ENCODE measurements around the gene ZNF182.
A peak's percentile ranks its signal among the peaks of the same experiment; 100 is the strongest.
"Not testable (repeated sequence)": the region's sequence is repeated elsewhere in the genome, so short reads cannot be mapped to it uniquely, and the experiment has no call there.

Gene ZNF182

DNA sequence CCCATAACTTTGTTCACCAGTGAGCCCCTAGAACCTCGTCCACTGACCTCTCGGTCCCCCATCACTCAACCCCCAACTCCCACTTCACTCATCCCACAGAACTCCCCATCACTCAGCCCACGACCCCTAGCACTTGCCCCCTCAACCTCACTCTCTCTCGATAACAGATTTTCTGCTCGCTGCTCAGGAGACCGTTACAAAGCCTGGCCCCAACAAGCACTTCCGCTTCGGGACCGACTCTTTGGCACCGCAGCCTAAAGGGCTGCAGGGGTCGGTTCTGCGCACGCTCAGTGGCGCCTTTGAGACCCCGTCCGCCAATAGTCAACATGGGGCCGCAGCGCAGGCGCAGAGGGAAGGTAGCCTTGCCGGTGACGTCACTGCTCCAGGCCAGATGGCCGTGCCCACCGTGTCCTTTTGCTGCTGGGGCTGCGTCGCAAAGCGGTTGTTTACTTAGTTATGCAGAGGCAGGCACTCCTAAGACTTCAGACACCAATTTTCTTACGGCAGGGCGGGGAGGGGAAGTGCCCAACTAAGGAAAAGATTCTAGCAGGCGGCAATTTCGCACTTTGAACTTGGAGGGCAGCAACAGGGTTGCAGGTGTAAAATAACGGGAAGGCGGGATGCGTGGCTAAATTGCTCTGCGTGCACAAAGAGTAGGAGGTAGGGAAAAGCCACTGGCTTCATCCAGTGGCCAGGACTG lies at the start of gene ZNF182:
TSS of gene ZNF182 (minus strand) at position 232 of the 700 bp plus-strand sequence. CDS start 1,380 bp downstream, outside the sequence.
- H3K4me3 ChIP-seq (ENCODE audit: low read depth, low read length): peak within 1 kb of the TSS; percentile 79
- DNase-seq (ENCODE audit: low read depth): peak; percentile 64
- TF ChIP-seq CTCF (IDR thresholded peaks at IDR 0.05; ENCODE audit: control insufficient read depth, extremely low read depth, insufficient read depth): no peak

GRCh38 chrX:48046846-48047245 lies 43.1 kb upstream of the ZNF182 start:
- no peak for DNase-seq (ENCODE audit: low read depth)
- no peak overlapping the region for H3K4me3 ChIP-seq (ENCODE audit: low read depth, low read length)
- no peak for TF ChIP-seq CTCF (IDR thresholded peaks at IDR 0.05; ENCODE audit: control insufficient read depth, extremely low read depth, insufficient read depth)

DNA sequence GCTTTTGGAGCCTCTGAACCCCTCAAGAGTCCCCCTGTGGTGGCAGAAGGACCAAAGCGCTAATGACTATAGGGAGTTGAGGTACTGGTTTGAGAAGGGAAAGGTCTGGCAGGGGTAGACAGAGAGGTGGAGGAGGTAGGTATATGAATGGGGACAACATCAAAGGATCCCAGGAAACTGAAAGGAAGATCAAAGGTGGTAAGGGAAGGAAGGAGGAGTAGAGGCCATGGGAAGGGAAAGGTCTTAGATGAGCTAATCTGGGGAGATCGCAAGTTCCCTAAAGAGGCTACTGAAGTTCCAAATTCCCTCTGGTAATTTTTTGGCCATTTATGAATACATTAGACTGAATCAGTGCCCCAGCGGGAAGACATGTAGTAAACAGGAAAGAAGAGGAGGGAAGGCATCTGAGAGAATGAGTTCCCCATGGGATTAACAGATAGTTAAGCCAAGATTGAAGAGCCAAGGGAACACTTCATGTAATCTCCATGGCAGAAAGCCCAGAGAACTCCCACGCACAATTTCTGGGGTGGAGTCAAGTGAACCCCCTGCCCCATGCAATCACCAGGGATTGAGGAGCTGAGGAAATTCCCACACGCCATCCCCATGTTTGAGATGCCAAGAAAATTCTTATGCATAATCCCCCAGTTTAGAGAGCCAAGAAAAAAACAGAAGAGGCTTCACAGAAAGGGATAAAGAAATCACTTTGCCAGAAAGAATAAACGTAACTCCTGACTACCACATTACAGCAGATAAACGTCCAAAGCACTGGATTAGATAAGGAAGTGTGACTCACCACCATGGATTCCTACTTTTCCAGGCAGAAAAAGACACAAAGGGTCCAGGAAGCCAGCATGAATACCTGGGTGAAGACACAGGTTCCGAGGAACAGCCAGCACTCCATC lies 41.9 kb upstream of the ZNF182 start:
- no peak for TF ChIP-seq CTCF (IDR thresholded peaks at IDR 0.05; ENCODE audit: control insufficient read depth, extremely low read depth, insufficient read depth)
- H3K4me3 ChIP-seq (ENCODE audit: low read depth, low read length): no peak overlapping the region
- no peak for DNase-seq (ENCODE audit: low read depth)

- no peak overlapping the region for H3K4me3 ChIP-seq (ENCODE audit: low read depth, low read length)
- TF ChIP-seq CTCF (IDR thresholded peaks at IDR 0.05; ENCODE audit: control insufficient read depth, extremely low read depth, insufficient read depth): no peak
- DNase-seq (ENCODE audit: low read depth): no peak
Measured at GRCh38 chrX:48043056-48043455, 39.3 kb upstream of the ZNF182 start.

- no peak for DNase-seq (ENCODE audit: low read depth)
- no peak for TF ChIP-seq CTCF (IDR thresholded peaks at IDR 0.05; ENCODE audit: control insufficient read depth, extremely low read depth, insufficient read depth)
- no peak overlapping the region for H3K4me3 ChIP-seq (ENCODE audit: low read depth, low read length)
Measured at GRCh38 chrX:48035891-48036290, 32.1 kb upstream of the ZNF182 start.

DNA sequence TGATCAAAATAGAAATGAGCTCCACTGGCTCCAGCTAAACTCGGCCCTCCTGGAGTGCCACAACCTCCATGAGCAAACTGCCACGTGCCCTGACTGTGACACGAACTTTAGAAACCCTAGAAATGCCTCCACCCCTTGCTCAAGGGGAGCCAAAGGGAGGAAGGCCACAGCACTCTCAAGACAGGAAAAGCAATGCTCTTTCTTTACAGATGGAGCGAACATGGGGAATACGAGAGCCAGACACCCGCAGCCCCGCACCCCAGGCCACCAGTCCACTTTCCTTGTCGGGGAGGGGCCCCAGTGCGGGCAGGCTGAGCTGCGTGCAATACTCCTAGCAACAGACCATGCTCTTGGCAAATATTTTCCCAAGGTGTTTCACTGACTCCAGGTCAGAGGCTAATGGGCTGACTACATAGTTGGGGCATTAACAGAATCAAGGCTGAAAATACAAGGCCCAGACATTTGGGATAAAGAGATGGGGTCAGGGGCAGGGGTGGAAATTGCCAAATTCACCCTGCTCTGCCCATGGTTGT lies 26.9 kb upstream of the ZNF182 start:
- DNase-seq (ENCODE audit: low read depth); H3K4me3 ChIP-seq (ENCODE audit: low read depth, low read length): not testable (repeated sequence)

DNA sequence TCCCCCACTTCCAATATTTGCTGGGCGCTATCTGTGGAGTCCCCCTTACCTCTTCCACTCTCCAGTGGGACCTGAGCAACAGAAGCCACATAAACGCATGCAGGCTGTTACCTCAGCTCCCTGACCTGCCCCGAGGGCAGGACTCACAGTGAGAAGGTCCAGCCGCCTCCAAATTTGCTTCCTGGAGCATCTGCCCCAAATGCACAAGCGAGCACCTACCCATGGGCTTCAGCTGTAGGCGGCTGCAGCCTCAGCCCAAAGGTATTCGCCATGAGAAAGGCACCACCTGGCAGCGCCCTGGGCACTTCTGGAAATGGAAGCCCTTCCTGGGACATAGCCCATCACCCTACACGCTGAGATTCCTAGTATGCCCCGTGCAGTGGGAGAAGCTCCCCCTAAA lies 26.4 kb upstream of the ZNF182 start:
- no peak for TF ChIP-seq CTCF (IDR thresholded peaks at IDR 0.05; ENCODE audit: control insufficient read depth, extremely low read depth, insufficient read depth)
- DNase-seq (ENCODE audit: low read depth): no peak
- H3K4me3 ChIP-seq (ENCODE audit: low read depth, low read length): no peak overlapping the region

All from LNCaP clone FGC (cell line).